HL-60 (cell line): ENCODE data around the gene MAP7D2.

Experiments used
- DNase-seq, 2 experiments: peaks; one replicate each; pipeline ENCODE4 v3.0.0-alpha.2; 2010 to 2020; ENCODE audit warnings: low read depth in 1 of 2, low spot score in 1 of 2
- H3K27ac ChIP-seq: fragments of 250-450 bp; sonication (Bioruptor Pico); replicated peaks from 2 replicates; pipeline ENCODE4 v1.5.1; 2020; ENCODE audit warnings: mild to moderate bottlenecking, moderate library complexity
- H3K27me3 ChIP-seq: fragments of 250-450 bp; sonication (Bioruptor Pico); 2 replicates; pipeline ENCODE4 v1.5.1; 2021; ENCODE audit warnings: mild to moderate bottlenecking, moderate library complexity; ENCODE audit not compliant: insufficient read depth, poor library complexity, severe bottlenecking
- H3K4me3 ChIP-seq: replicated peaks from 2 replicates; pipeline ENCODE4 v1.5.1; 2011; ENCODE audit warnings: mild to moderate bottlenecking, control low read depth, low read length; ENCODE audit not compliant: insufficient read depth
- GABPA ChIP-seq: IDR thresholded peaks from 2 replicates; pipeline ENCODE4 v1.6.1; 2012; ENCODE audit warnings: low read depth
- POLR2AphosphoS5 ChIP-seq: IDR thresholded peaks from 2 replicates; pipeline ENCODE4 v1.6.1; 2012; ENCODE audit warnings: low read depth
- SPI1 ChIP-seq: IDR thresholded peaks from 2 replicates; pipeline ENCODE4 v1.6.1; 2012; ENCODE audit warnings: low read depth, mild to moderate bottlenecking, borderline replicate concordance
- TF ChIP-seq, protein P1 (sequence below): IDR thresholded peaks from 2 replicates; pipeline ENCODE4 v1.6.1; 2012; ENCODE audit warnings: low read depth; ENCODE audit not compliant: insufficient replicate concordance
- TF ChIP-seq, protein P2 (sequence below): IDR thresholded peaks from one replicate; pipeline ENCODE4 v1.5.1; 2011; ENCODE audit warnings: low read length, control low read depth, inconsistent platforms; ENCODE audit not compliant: insufficient read depth

MAP7D2 gene

DNA sequence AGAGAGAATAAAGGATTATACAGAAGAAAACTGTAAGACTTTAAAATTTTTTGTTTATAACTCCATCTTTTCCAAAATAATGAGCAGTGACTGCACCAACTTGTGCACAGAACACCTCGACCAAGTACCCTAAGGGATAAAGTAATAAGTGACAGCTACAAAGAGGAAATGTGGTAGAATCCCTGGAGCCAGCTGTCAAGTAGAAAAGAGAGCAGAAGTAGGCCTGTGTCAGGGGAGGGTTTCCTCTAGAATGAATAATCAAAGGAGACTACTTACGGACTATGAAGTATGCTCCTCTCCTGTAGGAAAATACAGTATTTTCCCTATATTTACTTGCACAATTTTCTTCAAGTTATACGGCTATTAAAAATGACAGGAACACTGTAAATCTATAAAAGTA lies 23.7 kb upstream of the MAP7D2 start:
- peak overlapping the region; percentile 65 for H3K4me3 ChIP-seq
- no peaks in the 10 kb centered on the region for H3K27me3 ChIP-seq
- peak in 1 of 2 experiments; percentile 39 for DNase-seq
- H3K27ac ChIP-seq, result peak overlapping the region; percentile 96; the same call in 1 of the 2 replicates
- TF ChIP-seq, protein P1, sequence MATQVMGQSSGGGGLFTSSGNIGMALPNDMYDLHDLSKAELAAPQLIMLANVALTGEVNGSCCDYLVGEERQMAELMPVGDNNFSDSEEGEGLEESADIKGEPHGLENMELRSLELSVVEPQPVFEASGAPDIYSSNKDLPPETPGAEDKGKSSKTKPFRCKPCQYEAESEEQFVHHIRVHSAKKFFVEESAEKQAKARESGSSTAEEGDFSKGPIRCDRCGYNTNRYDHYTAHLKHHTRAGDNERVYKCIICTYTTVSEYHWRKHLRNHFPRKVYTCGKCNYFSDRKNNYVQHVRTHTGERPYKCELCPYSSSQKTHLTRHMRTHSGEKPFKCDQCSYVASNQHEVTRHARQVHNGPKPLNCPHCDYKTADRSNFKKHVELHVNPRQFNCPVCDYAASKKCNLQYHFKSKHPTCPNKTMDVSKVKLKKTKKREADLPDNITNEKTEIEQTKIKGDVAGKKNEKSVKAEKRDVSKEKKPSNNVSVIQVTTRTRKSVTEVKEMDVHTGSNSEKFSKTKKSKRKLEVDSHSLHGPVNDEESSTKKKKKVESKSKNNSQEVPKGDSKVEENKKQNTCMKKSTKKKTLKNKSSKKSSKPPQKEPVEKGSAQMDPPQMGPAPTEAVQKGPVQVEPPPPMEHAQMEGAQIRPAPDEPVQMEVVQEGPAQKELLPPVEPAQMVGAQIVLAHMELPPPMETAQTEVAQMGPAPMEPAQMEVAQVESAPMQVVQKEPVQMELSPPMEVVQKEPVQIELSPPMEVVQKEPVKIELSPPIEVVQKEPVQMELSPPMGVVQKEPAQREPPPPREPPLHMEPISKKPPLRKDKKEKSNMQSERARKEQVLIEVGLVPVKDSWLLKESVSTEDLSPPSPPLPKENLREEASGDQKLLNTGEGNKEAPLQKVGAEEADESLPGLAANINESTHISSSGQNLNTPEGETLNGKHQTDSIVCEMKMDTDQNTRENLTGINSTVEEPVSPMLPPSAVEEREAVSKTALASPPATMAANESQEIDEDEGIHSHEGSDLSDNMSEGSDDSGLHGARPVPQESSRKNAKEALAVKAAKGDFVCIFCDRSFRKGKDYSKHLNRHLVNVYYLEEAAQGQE, result no peak
- TF ChIP-seq, protein P2, sequence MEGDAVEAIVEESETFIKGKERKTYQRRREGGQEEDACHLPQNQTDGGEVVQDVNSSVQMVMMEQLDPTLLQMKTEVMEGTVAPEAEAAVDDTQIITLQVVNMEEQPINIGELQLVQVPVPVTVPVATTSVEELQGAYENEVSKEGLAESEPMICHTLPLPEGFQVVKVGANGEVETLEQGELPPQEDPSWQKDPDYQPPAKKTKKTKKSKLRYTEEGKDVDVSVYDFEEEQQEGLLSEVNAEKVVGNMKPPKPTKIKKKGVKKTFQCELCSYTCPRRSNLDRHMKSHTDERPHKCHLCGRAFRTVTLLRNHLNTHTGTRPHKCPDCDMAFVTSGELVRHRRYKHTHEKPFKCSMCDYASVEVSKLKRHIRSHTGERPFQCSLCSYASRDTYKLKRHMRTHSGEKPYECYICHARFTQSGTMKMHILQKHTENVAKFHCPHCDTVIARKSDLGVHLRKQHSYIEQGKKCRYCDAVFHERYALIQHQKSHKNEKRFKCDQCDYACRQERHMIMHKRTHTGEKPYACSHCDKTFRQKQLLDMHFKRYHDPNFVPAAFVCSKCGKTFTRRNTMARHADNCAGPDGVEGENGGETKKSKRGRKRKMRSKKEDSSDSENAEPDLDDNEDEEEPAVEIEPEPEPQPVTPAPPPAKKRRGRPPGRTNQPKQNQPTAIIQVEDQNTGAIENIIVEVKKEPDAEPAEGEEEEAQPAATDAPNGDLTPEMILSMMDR, result no peak
- TF ChIP-seq POLR2AphosphoS5 (no peak), SPI1 (peak; percentile 54; the same call in 1 of the 2 replicates)

DNA sequence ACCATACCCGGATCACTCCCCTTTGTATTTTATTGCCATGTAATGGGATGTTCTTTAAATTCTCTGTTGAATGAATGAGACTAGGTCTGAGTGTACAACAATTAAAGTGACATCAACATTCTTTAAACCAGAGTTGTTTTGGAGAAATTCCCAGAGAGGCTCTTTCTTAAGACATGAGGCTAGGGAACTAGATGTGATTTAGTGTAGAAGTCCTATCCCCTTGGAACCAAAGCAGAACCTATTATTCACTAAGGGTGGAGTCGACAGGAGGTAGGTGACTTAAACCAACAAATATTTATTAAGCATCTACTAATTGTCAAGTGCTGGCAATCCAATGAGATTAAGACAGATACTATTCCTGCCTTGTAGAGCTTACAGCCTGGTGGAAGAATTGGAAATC lies 23.3 kb upstream of the MAP7D2 start:
- TF ChIP-seq, protein P2, result no peak
- TF ChIP-seq GABPA (no peak), SPI1 (no peak), POLR2AphosphoS5 (no peak)
- TF ChIP-seq, protein P1, result no peak
- Histone ChIP-seq H3K4me3 (peak overlapping the region; percentile 65), H3K27me3 (no peaks in the 10 kb centered on the region), H3K27ac (no peak overlapping the region)
- DNase-seq, result no peak

DNA sequence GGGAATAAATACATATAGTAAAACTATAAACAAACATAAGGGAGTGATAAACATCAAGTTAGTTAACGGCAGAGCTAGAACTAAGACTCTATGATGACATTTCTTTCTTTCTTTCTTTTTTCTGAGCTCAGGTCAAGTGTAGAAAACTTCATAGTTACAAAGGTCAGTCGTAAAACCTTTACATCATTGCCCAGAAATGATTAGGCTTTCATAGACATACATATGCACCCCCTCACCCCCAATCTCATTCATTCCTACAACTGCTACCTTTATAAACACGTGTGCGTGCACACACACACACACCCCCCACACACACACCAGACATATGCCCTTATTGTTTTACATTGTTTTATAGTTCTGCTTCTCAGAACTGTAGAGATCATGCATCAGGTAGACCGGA lies 19.2 kb upstream of the MAP7D2 start:
- TF ChIP-seq, protein P1, result no peak
- no peak for TF ChIP-seq SPI1
- TF ChIP-seq, protein P2, result no peak
- TF ChIP-seq GABPA, result no peak
- TF ChIP-seq POLR2AphosphoS5, result no peak
- Histone ChIP-seq H3K4me3 (no peak overlapping the region), H3K27ac (no peak overlapping the region), H3K27me3 (no peaks in the 10 kb centered on the region)
- no peak for DNase-seq
